ENCODE data around the gene COPS4. TPM values are rescaled to one million over a fixed set of nuclear protein-coding genes. Genes with fewer than 3 reads are reported as not detected.

Gene COPS4
- total RNA-seq, 4 donors from 2014 or later: 29.5 to 62.1 (median 43.0) TPM

- 72 to 84% methylated on average over 2 of the region's 2 CpGs for WGBS, 2 donors
- Histone ChIP-seq H3K27me3 (no peaks in the 10 kb centered on the region), H3K27ac (no peak overlapping the region), H3K9me3 (peaks cover 0 to 14% (median 0%) of the 10 kb centered on the region in 4 donors), H3K36me3 (no peaks in the 10 kb centered on the region), H3K4me1 (no peaks in the 10 kb centered on the region), H3K4me3 (no peak overlapping the region)
- no peak for TF ChIP-seq EP300 (IDR thresholded peaks at IDR 0.05)
- TF ChIP-seq POLR2A (IDR thresholded peaks at IDR 0.05): no peak
- TF ChIP-seq, protein P1, sequence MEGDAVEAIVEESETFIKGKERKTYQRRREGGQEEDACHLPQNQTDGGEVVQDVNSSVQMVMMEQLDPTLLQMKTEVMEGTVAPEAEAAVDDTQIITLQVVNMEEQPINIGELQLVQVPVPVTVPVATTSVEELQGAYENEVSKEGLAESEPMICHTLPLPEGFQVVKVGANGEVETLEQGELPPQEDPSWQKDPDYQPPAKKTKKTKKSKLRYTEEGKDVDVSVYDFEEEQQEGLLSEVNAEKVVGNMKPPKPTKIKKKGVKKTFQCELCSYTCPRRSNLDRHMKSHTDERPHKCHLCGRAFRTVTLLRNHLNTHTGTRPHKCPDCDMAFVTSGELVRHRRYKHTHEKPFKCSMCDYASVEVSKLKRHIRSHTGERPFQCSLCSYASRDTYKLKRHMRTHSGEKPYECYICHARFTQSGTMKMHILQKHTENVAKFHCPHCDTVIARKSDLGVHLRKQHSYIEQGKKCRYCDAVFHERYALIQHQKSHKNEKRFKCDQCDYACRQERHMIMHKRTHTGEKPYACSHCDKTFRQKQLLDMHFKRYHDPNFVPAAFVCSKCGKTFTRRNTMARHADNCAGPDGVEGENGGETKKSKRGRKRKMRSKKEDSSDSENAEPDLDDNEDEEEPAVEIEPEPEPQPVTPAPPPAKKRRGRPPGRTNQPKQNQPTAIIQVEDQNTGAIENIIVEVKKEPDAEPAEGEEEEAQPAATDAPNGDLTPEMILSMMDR (IDR thresholded peaks at IDR 0.05): no peak
- DNase-seq (ENCODE audit: low spot score in 2 of 2): no peak
Observed at GRCh38 chr4:83024233-83024632, 10.8 kb upstream of the COPS4 start.

DNA sequence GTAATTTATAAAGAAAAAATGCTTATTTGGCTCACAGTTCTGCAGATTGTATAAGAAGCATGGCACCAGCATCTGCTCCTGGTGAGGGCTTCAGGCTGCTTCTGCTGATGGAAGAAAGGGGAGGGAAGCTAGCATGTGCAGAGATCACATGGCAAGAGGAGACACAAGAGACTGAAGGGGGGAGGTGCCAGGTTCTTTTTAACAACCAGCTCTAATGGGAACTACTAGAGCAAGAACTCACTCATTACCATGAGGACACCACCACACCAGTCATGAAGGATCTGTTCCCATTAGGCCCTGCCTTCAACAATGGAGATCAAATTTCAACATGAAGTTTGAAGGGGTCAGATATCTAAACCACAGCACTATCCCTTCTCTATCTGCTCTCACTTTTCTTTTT is 9.4 kb upstream of the COPS4 start:
- DNase-seq (ENCODE audit: low spot score in 2 of 2): no peak
- H3K4me1 ChIP-seq: no peaks in the 10 kb centered on the region
- peaks cover 0 to 14% (median 0%) of the 10 kb centered on the region in 4 donors for H3K9me3 ChIP-seq
- no peak for TF ChIP-seq EP300 (IDR thresholded peaks at IDR 0.05)
- TF ChIP-seq POLR2A (IDR thresholded peaks at IDR 0.05): no peak
- TF ChIP-seq, protein P1 (IDR thresholded peaks at IDR 0.05): no peak
- H3K4me3 ChIP-seq: no peak overlapping the region
- H3K27me3 ChIP-seq: no peaks in the 10 kb centered on the region
- no peak overlapping the region for H3K27ac ChIP-seq
- H3K36me3 ChIP-seq: no peaks in the 10 kb centered on the region

- Histone ChIP-seq H3K4me3 (no peak overlapping the region), H3K36me3 (no peaks in the 10 kb centered on the region), H3K9me3 (peaks cover 0 to 14% (median 0%) of the 10 kb centered on the region in 4 donors), H3K27me3 (no peaks in the 10 kb centered on the region), H3K27ac (no peak overlapping the region), H3K4me1 (no peaks in the 10 kb centered on the region)
- TF ChIP-seq POLR2A (IDR thresholded peaks at IDR 0.05): no peak
- TF ChIP-seq EP300 (IDR thresholded peaks at IDR 0.05): no peak
- TF ChIP-seq, protein P1 (IDR thresholded peaks at IDR 0.05): no peak
- 43 to 44% methylated on average over 3 of the region's 3 CpGs for WGBS, 2 donors
- DNase-seq (ENCODE audit: low spot score in 2 of 2): no peak
Observed at GRCh38 chr4:83028976-83029375, 6.0 kb upstream of the COPS4 start.

DNA sequence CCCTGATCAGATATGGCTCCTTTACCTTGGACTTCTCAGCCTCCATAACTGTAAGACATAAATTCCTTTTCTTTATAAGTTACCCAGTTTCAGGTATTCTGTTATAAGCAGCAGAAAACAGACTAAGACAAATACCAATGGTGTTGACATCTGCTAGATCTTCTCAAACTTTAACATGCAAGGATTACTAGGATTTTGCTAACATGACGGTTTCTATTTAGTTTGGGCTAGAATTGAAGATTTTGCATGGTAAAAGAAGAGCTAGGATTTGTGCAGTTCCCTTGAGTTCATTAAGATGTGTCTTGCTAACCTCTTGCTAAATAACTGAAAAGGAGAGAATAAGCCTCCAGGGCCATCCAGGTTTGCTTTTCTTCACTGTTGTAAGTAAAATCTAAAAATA is 5.3 kb upstream of the COPS4 start:
- peaks cover 0 to 11% (median 0%) of the 10 kb centered on the region in 4 donors for H3K9me3 ChIP-seq
- 78 to 81% methylated on average over 1 of the region's 1 CpG for WGBS, 2 donors
- no peak overlapping the region for H3K27ac ChIP-seq

GRCh38 chr4:83036991-83037665 is 2.1 kb downstream of the COPS4 start:
- no peaks in the 10 kb centered on the region for H3K27me3 ChIP-seq
- no peaks in the 10 kb centered on the region for H3K36me3 ChIP-seq
- H3K27ac ChIP-seq: no peak overlapping the region
- H3K4me1 ChIP-seq: peaks cover 0 to 38% (median 16%) of the 10 kb centered on the region in 4 donors
- no peak overlapping the region for H3K4me3 ChIP-seq
- no peaks in the 10 kb centered on the region for H3K9me3 ChIP-seq
- WGBS, 2 donors: 75 to 80% methylated on average over 5 of the region's 5 CpGs
- no peak for DNase-seq (ENCODE audit: low spot score in 2 of 2)
- TF ChIP-seq, protein P1 (IDR thresholded peaks at IDR 0.05): no peak
- TF ChIP-seq POLR2A (IDR thresholded peaks at IDR 0.05): no peak

More for the DNA sequence above, 5.3 kb upstream of the COPS4 start:
- no peaks in the 10 kb centered on the region for H3K36me3 ChIP-seq
- no peaks in the 10 kb centered on the region for H3K27me3 ChIP-seq
- DNase-seq (ENCODE audit: low spot score in 2 of 2): no peak
- no peak overlapping the region for H3K4me3 ChIP-seq
- TF ChIP-seq EP300 (IDR thresholded peaks at IDR 0.05) (no peak), POLR2A (IDR thresholded peaks at IDR 0.05) (no peak)
- TF ChIP-seq, protein P1 (IDR thresholded peaks at IDR 0.05): no peak
- H3K4me1 ChIP-seq: no peaks in the 10 kb centered on the region
